ENCODE measurements around the gene SMG6.

The SMG6 gene

GRCh38 chr17:2092253-2092652, 211.3 kb downstream of the SMG6 start:
- H3K27ac ChIP-seq, result no peak overlapping the region
- H3K27me3 ChIP-seq, result no peaks in the 10 kb centered on the region
- peaks cover 0 to 9% (median 0%) of the 10 kb centered on the region in 3 donors for H3K36me3 ChIP-seq
- peaks cover 0 to 54% (median 30%) of the 10 kb centered on the region in 4 donors for H3K4me1 ChIP-seq
- no peaks in the 10 kb centered on the region for H3K9me3 ChIP-seq
- H3K4me3 ChIP-seq, result no peak overlapping the region
- DNase-seq, result no peak
- no peak for TF ChIP-seq CTCF (IDR thresholded peaks at IDR 0.05)
- intact Hi-C loops (cut with DNase I; ENCODE audit: low total_unique reads), result no loop called here

- TF ChIP-seq CTCF (IDR thresholded peaks at IDR 0.05), result peak; percentile 14 to 20
- Histone ChIP-seq H3K4me3 (no peak overlapping the region), H3K27me3 (no peaks in the 10 kb centered on the region), H3K27ac (peak overlapping the region in 1 of 2 donors; percentile 53), H3K9me3 (no peaks in the 10 kb centered on the region), H3K36me3 (peaks cover 0 to 10% (median 0%) of the 10 kb centered on the region in 3 donors), H3K4me1 (peaks cover 0 to 66% (median 31%) of the 10 kb centered on the region in 4 donors)
- DNase-seq, result peak; percentile 77 to 78
- intact Hi-C loops (cut with DNase I; ENCODE audit: low total_unique reads), result no loop called here
These were observed 212.6 kb downstream of the SMG6 start for GRCh38 chr17:2090804-2091534.

GRCh38 chr17:2090210-2090641, 213.4 kb downstream of the SMG6 start:
- Histone ChIP-seq H3K4me3 (no peak overlapping the region), H3K9me3 (no peaks in the 10 kb centered on the region), H3K27me3 (no peaks in the 10 kb centered on the region), H3K4me1 (peaks cover 0 to 66% (median 33%) of the 10 kb centered on the region in 4 donors), H3K27ac (peak overlapping the region in 1 of 2 donors; percentile 53), H3K36me3 (peaks cover 0 to 18% (median 0%) of the 10 kb centered on the region in 3 donors)
- no peak for TF ChIP-seq CTCF (IDR thresholded peaks at IDR 0.05)
- no peak for DNase-seq
- intact Hi-C loops (cut with DNase I; ENCODE audit: low total_unique reads), result no loop called here

GRCh38 chr17:2089021-2089422, 214.6 kb downstream of the SMG6 start:
- intact Hi-C loops (cut with DNase I; ENCODE audit: low total_unique reads), result no loop called here
- peaks cover 0 to 72% (median 34%) of the 10 kb centered on the region in 4 donors for H3K4me1 ChIP-seq
- no peaks in the 10 kb centered on the region for H3K27me3 ChIP-seq
- H3K27ac ChIP-seq, result peak overlapping the region; percentile 53 to 57
- H3K9me3 ChIP-seq, result no peaks in the 10 kb centered on the region
- DNase-seq, result no peak
- H3K4me3 ChIP-seq, result peak overlapping the region; percentile 28 to 38
- no peak for TF ChIP-seq CTCF (IDR thresholded peaks at IDR 0.05)
- H3K36me3 ChIP-seq, result peaks cover 0 to 23% (median 0%) of the 10 kb centered on the region in 3 donors

- Histone ChIP-seq H3K27ac (no peak overlapping the region), H3K4me1 (peaks cover 0 to 74% (median 39%) of the 10 kb centered on the region in 4 donors), H3K9me3 (no peaks in the 10 kb centered on the region), H3K36me3 (peaks cover 0 to 34% (median 0%) of the 10 kb centered on the region in 3 donors), H3K27me3 (no peaks in the 10 kb centered on the region), H3K4me3 (no peak overlapping the region)
- intact Hi-C loops (cut with DNase I; ENCODE audit: low total_unique reads), result no loop called here
- peak in 1 of 2 donors; percentile 62 for DNase-seq
- TF ChIP-seq CTCF (IDR thresholded peaks at IDR 0.05), result no peak
These were observed 215.9 kb downstream of the SMG6 start for GRCh38 chr17:2087597-2088211.
